Measurements from ENCODE around the gene MKI67. TPM values are rescaled to one million over a fixed set of nuclear protein-coding genes. Genes with fewer than 3 reads are reported as not detected.

The MKI67 gene, protein sequence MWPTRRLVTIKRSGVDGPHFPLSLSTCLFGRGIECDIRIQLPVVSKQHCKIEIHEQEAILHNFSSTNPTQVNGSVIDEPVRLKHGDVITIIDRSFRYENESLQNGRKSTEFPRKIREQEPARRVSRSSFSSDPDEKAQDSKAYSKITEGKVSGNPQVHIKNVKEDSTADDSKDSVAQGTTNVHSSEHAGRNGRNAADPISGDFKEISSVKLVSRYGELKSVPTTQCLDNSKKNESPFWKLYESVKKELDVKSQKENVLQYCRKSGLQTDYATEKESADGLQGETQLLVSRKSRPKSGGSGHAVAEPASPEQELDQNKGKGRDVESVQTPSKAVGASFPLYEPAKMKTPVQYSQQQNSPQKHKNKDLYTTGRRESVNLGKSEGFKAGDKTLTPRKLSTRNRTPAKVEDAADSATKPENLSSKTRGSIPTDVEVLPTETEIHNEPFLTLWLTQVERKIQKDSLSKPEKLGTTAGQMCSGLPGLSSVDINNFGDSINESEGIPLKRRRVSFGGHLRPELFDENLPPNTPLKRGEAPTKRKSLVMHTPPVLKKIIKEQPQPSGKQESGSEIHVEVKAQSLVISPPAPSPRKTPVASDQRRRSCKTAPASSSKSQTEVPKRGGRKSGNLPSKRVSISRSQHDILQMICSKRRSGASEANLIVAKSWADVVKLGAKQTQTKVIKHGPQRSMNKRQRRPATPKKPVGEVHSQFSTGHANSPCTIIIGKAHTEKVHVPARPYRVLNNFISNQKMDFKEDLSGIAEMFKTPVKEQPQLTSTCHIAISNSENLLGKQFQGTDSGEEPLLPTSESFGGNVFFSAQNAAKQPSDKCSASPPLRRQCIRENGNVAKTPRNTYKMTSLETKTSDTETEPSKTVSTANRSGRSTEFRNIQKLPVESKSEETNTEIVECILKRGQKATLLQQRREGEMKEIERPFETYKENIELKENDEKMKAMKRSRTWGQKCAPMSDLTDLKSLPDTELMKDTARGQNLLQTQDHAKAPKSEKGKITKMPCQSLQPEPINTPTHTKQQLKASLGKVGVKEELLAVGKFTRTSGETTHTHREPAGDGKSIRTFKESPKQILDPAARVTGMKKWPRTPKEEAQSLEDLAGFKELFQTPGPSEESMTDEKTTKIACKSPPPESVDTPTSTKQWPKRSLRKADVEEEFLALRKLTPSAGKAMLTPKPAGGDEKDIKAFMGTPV (N-terminal part only)
- 8.1 and 19.0 TPM in 2 replicates for total RNA-seq

DNA sequence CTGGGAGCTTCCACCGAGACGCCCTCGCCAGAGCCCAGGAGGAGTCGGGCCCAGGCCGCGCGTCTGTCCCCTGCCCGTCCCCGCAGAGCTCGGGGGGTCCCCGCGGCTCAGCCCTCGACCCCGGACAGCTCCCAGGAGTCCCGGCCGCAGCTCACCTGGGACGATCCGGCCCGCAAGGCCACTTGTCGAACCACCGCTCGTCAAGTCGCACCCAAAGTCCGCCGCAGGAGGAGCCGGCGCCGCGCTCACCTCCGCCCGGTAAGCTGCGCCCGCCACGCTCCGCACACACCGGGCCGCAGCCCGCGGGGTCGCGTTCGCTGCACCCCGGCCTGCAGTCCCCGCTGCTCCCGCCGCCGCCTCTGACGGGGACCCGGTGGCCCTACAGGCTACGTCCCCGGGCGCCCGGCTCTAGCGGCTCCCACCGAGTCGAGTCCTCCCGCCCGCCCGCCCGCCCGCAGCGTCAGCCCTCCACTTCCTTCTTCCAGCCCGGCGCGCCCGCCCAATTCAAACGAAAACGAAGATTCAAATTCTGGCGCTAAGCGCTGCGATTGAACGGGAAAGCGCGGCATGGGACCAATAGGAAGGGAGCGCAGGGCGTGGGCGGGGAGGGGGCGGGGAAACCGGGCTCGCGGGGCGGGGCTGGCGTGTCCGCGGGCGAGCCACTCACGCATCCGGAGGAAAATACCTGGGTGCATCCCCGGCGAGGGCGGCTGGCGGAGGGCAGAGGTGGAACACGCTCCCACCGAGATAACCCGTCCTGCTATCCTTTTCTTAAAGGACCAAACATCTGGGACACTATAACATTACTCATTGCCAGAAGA lies at the start of gene MKI67:
MKI67 (minus strand) TSS at position 480 of the 821 bp plus-strand sequence. CDS start 756 bp downstream, outside the sequence.

Other genes starting within 250 kb of the MKI67 start
- 0.09 TPM in 2 replicates for gene CLRN3, start 233.5 kb downstream of the MKI67 start, total RNA-seq
- gene PTPRE, start 219.3 kb downstream of the MKI67 start, total RNA-seq = 40.2 and 49.2 TPM in 2 replicates